Vagina (tissue), 2 donors: ENCODE measurements around the gene FIBCD1. TPM values are rescaled to one million over a fixed set of nuclear protein-coding genes. Genes with fewer than 3 reads are reported as not detected.

Experiments used
- DNase-seq, 2 donors: peaks; one replicate each; pipeline ENCODE4 v3.0.0-alpha.2; 2017; ENCODE audit errors: extremely low spot score in 2 of 2
- H3K27ac ChIP-seq: fragments of 200-600 bp; sonication (generic); one replicate; pipeline ENCODE4 v1.5.1; 2019
- H3K27me3 ChIP-seq: fragments of 200-600 bp; sonication (generic); one replicate; pipeline ENCODE4 v1.5.1; 2019
- H3K36me3 ChIP-seq, 2 donors: fragments of 200-600 bp; sonication (generic); one replicate each; pipeline ENCODE4 v1.5.1; 2017 to 2019
- H3K4me1 ChIP-seq: fragments of 200-600 bp; sonication (generic); one replicate; pipeline ENCODE4 v1.5.1; 2019
- H3K4me3 ChIP-seq, 2 donors: fragments of 200-600 bp; sonication (generic); 1 replicate in 1 of 2; 2 replicates in 1 of 2; pipeline ENCODE4 v1.5.1; 2016 to 2019
- H3K9me3 ChIP-seq: fragments of 200-600 bp; sonication (generic); one replicate; pipeline ENCODE4 v1.5.1; 2019
- POLR2A ChIP-seq, 2 donors: fragments of 450-650 bp; IDR thresholded peaks; one replicate each; pipeline ENCODE4 v1.6.1; 2017; ENCODE audit warnings: antibody characterized with exemption in 2 of 2, mild to moderate bottlenecking in 2 of 2, moderate library complexity in 2 of 2
- POLR2AphosphoS5 ChIP-seq, 2 donors: sonication (generic); formaldehyde crosslinking; IDR thresholded peaks; one replicate each; pipeline ENCODE4 v1.9.0; 2017; ENCODE audit warnings: antibody characterized with exemption in 2 of 2, mild to moderate bottlenecking in 2 of 2, low read depth in 1 of 2; ENCODE audit not compliant: insufficient read depth in 1 of 2
- intact Hi-C: fragments of 100-400 bp; cut with DNase I; formaldehyde crosslinking; loops from one replicate; pipeline ENCODE4 v1.15.1; 2023
- total RNA-seq: library from RNA; depleted of rRNA; stranded (reverse); fragments of >200 nt; gene quantifications from one replicate; pipeline ENCODE4 v1.2.3, GENCODE V29; 2016
- TF ChIP-seq, protein P1 (sequence below), 3 experiments: fragments of 450-650 bp in 2 of 3; fragments of 200-600 bp in 1 of 3; sonication (generic) in 1 of 3; IDR thresholded peaks; one replicate each; pipeline ENCODE4 v1.5.1; 2017 to 2019; ENCODE audit warnings: antibody characterized with exemption in 3 of 3, mild to moderate bottlenecking in 2 of 3, moderate library complexity in 2 of 3

The FIBCD1 gene
- total RNA-seq, 1 donor from 2014 or later = not detected

DNA sequence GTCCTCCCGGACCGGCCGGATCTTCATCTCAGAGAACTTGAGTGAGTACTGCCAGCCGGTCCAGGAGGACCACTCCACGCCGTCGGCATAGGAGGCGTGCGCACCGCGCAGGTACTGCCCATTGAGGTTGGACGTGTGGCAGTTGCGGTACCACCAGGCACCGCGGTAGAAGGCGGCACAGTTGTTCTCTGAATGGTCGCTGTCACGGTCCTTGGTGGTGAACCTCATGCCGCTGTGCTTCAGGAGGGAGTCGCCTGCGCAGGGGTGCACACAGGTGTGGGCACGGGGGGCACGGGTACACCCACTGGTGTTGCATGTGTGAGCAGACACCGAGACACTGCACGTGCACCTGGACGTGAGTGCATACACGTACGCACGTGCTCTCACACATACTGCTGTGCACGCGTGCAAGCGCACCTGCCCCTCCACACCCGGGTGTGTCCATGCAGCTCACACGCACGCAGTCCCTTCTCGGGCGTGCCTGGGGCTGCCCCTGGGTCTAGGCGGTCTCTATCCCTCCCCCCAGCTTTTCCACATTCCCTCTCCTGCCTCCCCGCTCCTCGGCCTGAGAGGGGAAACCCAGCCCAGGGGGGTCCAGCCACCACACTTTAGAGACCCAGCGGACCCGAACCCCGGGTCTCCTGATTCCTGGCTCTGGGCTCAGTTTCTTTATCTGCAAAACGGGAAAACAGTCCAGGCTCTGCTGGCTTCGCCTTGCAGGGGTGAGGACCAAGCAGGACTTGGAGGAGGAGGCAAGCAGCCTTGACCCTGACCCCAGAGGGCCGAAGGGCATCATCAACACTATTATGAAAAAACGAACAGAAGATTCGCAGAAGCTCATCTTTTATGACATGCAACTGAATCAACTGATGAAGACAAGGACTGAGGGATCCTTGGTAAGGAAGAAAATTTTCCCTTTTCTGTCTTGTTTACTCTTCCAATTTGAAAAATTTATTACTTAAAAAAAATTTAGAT, 34.7 kb downstream of the FIBCD1 start:
- TF ChIP-seq POLR2A (IDR thresholded peaks at IDR 0.05) = no peak
- no peak for TF ChIP-seq POLR2AphosphoS5 (IDR thresholded peaks at IDR 0.05; ENCODE audit: insufficient read depth in 1 of 2, low read depth in 1 of 2)
- TF ChIP-seq, protein P1, sequence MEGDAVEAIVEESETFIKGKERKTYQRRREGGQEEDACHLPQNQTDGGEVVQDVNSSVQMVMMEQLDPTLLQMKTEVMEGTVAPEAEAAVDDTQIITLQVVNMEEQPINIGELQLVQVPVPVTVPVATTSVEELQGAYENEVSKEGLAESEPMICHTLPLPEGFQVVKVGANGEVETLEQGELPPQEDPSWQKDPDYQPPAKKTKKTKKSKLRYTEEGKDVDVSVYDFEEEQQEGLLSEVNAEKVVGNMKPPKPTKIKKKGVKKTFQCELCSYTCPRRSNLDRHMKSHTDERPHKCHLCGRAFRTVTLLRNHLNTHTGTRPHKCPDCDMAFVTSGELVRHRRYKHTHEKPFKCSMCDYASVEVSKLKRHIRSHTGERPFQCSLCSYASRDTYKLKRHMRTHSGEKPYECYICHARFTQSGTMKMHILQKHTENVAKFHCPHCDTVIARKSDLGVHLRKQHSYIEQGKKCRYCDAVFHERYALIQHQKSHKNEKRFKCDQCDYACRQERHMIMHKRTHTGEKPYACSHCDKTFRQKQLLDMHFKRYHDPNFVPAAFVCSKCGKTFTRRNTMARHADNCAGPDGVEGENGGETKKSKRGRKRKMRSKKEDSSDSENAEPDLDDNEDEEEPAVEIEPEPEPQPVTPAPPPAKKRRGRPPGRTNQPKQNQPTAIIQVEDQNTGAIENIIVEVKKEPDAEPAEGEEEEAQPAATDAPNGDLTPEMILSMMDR (IDR thresholded peaks at IDR 0.05) = no peak
- H3K27me3 ChIP-seq = no peaks in the 10 kb centered on the region
- no peak for DNase-seq
- H3K9me3 ChIP-seq = no peaks in the 10 kb centered on the region
- H3K27ac ChIP-seq = no peak overlapping the region
- H3K4me3 ChIP-seq = no peak overlapping the region
- intact Hi-C loops = no loop called here
- no peaks in the 10 kb centered on the region for H3K4me1 ChIP-seq
- H3K36me3 ChIP-seq = no peaks in the 10 kb centered on the region

- TF ChIP-seq POLR2AphosphoS5 (IDR thresholded peaks at IDR 0.05; ENCODE audit: insufficient read depth in 1 of 2, low read depth in 1 of 2) (no peak), POLR2A (IDR thresholded peaks at IDR 0.05) (no peak)
- TF ChIP-seq, protein P1 (IDR thresholded peaks at IDR 0.05) = no peak
- no peak for DNase-seq
- Histone ChIP-seq H3K4me1 (no peaks in the 10 kb centered on the region), H3K4me3 (no peak overlapping the region), H3K27me3 (no peaks in the 10 kb centered on the region), H3K9me3 (no peaks in the 10 kb centered on the region), H3K36me3 (no peaks in the 10 kb centered on the region), H3K27ac (no peak overlapping the region)
- intact Hi-C loops = no loop called here
These were observed 35.6 kb downstream of the FIBCD1 start for GRCh38 chr9:130903194-130904069.

DNA sequence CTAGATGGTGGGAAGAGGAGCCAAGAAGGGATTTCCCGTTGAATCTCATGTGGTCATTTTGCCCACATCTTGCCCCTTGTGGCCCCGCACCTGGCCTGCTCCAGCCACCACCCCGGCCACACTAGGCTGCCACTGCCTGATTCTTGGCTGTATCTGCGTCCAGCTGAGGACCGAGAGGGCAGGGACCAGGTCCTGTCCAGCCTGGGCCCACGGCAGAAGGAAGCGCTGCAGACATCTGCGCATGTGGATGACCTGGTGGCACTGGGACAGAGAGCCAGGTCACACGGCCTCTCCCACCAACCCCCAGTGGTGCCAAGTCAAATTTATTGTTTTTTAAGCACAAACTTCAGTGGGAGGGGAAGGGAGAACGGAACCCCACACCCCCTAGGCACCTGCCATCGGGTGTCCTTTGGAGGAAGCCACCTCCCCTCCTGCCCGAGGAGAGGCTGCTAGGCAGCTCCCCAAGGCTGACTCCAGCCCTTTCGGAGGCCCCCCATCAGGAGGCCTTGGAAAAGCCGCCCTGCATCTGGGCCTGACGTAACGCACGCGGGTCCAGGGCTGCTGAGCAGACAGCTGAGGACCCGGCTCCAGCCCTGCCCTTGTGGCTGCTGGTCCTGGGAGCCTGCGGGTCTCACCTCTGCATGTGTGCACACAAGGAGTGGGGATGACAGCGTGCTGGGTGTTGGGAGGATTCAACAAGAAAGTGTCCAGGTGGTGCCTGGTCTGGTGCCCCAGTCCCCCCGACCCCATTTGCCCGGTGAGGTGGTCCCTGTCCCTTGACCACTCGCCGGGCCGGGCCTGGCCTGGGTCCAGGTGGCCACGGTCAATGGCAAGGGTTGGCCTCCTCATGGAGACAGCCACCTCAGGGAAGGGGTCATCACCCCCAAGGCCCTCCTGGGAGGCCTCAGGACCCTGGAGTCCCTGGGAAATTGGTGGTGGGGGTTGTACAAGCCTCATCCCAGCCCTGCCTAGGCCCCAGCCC, 36.6 kb downstream of the FIBCD1 start:
- intact Hi-C loops = no loop called here
- Histone ChIP-seq H3K27ac (no peak overlapping the region), H3K36me3 (no peaks in the 10 kb centered on the region), H3K27me3 (no peaks in the 10 kb centered on the region), H3K4me3 (no peak overlapping the region), H3K4me1 (no peaks in the 10 kb centered on the region), H3K9me3 (no peaks in the 10 kb centered on the region)
- DNase-seq = no peak
- TF ChIP-seq POLR2AphosphoS5 (IDR thresholded peaks at IDR 0.05; ENCODE audit: insufficient read depth in 1 of 2, low read depth in 1 of 2) (no peak), POLR2A (IDR thresholded peaks at IDR 0.05) (no peak)
- TF ChIP-seq, protein P1 (IDR thresholded peaks at IDR 0.05) = no peak

DNA sequence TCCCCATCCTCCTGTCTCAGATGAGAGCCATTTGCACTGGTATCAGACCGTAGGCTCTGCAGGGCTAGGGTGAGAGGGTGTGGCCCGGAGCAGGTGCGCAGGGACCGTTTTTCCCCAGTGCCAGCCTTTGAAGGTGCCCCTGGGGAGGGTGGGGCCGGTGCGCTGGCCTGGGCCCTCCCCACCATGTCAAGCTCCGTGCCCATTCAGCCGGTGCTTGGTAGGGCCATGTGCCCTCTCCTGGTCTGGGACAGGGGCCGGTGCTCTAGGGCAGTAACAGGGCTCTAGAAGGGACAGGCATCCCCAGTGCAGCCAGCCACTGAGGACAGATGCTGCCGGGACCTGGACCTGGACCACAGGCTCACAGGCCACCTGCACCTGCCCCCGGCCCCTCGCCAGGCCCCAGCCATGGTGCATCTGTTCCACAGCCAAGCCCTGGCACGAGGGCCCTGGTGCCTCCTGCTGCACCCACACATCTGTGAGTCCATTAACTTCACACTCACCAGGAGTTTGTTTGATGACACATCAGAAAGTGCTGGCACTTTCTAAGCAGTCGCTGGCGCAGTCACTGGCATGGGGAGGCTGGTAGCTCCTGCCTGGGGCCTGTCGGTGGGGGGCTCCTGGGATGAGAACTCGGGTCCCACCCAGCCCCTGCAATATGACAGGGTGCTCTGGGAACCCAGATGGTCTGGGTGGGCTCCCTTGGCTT, 37.4 kb downstream of the FIBCD1 start:
- H3K4me1 ChIP-seq = no peaks in the 10 kb centered on the region
- intact Hi-C loops = no loop called here
- no peaks in the 10 kb centered on the region for H3K36me3 ChIP-seq
- no peaks in the 10 kb centered on the region for H3K9me3 ChIP-seq
- H3K4me3 ChIP-seq = no peak overlapping the region
- no peaks in the 10 kb centered on the region for H3K27me3 ChIP-seq
- H3K27ac ChIP-seq = no peak overlapping the region
- TF ChIP-seq POLR2AphosphoS5 (IDR thresholded peaks at IDR 0.05; ENCODE audit: insufficient read depth in 1 of 2, low read depth in 1 of 2) (no peak), POLR2A (IDR thresholded peaks at IDR 0.05) (no peak)
- TF ChIP-seq, protein P1 (IDR thresholded peaks at IDR 0.05) = no peak
- DNase-seq = no peak
